Effector memory CD8-positive, alpha-beta T cell (primary cell): ENCODE data around the gene ERC1.
"Not testable (repeated sequence)": the region's sequence is repeated elsewhere in the genome, so short reads cannot be mapped to it uniquely, and the experiment has no call there.

Experiments
- ATAC-seq: fragments of 150-1000 bp; cut with Tn5 transposase; replicated peaks from 2 replicates; pipeline ENCODE4 v1.10.0; 2021; ENCODE audit warnings: mild to moderate bottlenecking, moderate library complexity
- DNase-seq, 3 experiments: peaks; one replicate each; pipeline ENCODE4 v3.0.0; 2021
- H3K27ac Mint-ChIP-seq, 2 donors: one replicate each; pipeline ENCODE4 v1.8.0; 2022; ENCODE audit warnings: mild to moderate bottlenecking in 2 of 2, mixed read lengths in 2 of 2, moderate library complexity in 2 of 2
- H3K27me3 Mint-ChIP-seq, 2 donors: one replicate each; pipeline ENCODE4 v1.8.0; 2022; ENCODE audit warnings: mixed read lengths in 2 of 2
- H3K36me3 Mint-ChIP-seq: one replicate; pipeline ENCODE4 v1.8.0; 2022; ENCODE audit warnings: mild to moderate bottlenecking, moderate library complexity, mixed read lengths; ENCODE audit not compliant: insufficient read depth
- H3K4me1 Mint-ChIP-seq, 2 donors: one replicate each; pipeline ENCODE4 v1.8.0; 2022; ENCODE audit warnings: low read depth in 2 of 2, mixed read lengths in 2 of 2
- H3K4me3 Mint-ChIP-seq, 2 donors: one replicate each; pipeline ENCODE4 v1.8.0; 2022; ENCODE audit warnings: mild to moderate bottlenecking in 2 of 2, mixed read lengths in 2 of 2, moderate library complexity in 2 of 2
- H3K9me3 Mint-ChIP-seq, 2 donors: one replicate each; pipeline ENCODE4 v1.8.0; 2022; ENCODE audit warnings: mixed read lengths in 2 of 2

ERC1 gene

GRCh38 chr12:1320021-1320420, 329.0 kb downstream of the ERC1 start:
- Mint-ChIP-seq H3K9me3 (no peaks in the 10 kb centered on the region), H3K36me3 (peaks cover 9% of the 10 kb centered on the region), H3K4me3 (no peak overlapping the region), H3K4me1 (no peaks in the 10 kb centered on the region), H3K27me3 (no peaks in the 10 kb centered on the region), H3K27ac (no peak overlapping the region)
- ATAC-seq (no peak), DNase-seq (no peak)

- Mint-ChIP-seq H3K9me3 (no peaks in the 10 kb centered on the region), H3K4me1 (no peaks in the 10 kb centered on the region), H3K36me3 (no peaks in the 10 kb centered on the region), H3K27me3 (no peaks in the 10 kb centered on the region), H3K27ac (no peak overlapping the region), H3K4me3 (no peak overlapping the region)
- ATAC-seq (no peak), DNase-seq (no peak)
These were observed 331.8 kb downstream of the ERC1 start for GRCh38 chr12:1322821-1323220.

GRCh38 chr12:1324099-1324498, 333.1 kb downstream of the ERC1 start:
- ATAC-seq, result no peak
- H3K36me3 Mint-ChIP-seq, result no peaks in the 10 kb centered on the region
- H3K27ac Mint-ChIP-seq, result no peak overlapping the region

GRCh38 chr12:1324910-1325309, 333.9 kb downstream of the ERC1 start:
- peaks cover 0 to 4% of the 10 kb centered on the region in 2 donors for H3K4me1 Mint-ChIP-seq
- no peak overlapping the region for H3K4me3 Mint-ChIP-seq
- H3K36me3 Mint-ChIP-seq, result no peaks in the 10 kb centered on the region
- no peak for DNase-seq
- H3K9me3 Mint-ChIP-seq, result no peaks in the 10 kb centered on the region
- H3K27ac Mint-ChIP-seq, result no peak overlapping the region
- no peak for ATAC-seq
- H3K27me3 Mint-ChIP-seq, result no peaks in the 10 kb centered on the region

More at GRCh38 chr12:1324099-1324498, 333.1 kb downstream of the ERC1 start:
- Mint-ChIP-seq H3K4me1 (no peaks in the 10 kb centered on the region), H3K4me3 (no peak overlapping the region), H3K27me3 (no peaks in the 10 kb centered on the region), H3K9me3 (no peaks in the 10 kb centered on the region)
- no peak for DNase-seq

GRCh38 chr12:1325666-1326065, 334.6 kb downstream of the ERC1 start:
- ATAC-seq, result no peak
- no peaks in the 10 kb centered on the region for H3K9me3 Mint-ChIP-seq
- no peaks in the 10 kb centered on the region for H3K27me3 Mint-ChIP-seq
- H3K27ac Mint-ChIP-seq, result no peak overlapping the region
- H3K4me1 Mint-ChIP-seq, result peaks cover 0 to 4% of the 10 kb centered on the region in 2 donors
- no peak for DNase-seq
- no peaks in the 10 kb centered on the region for H3K36me3 Mint-ChIP-seq
- no peak overlapping the region for H3K4me3 Mint-ChIP-seq

GRCh38 chr12:1326258-1326657, 335.2 kb downstream of the ERC1 start:
- DNase-seq (no peak), ATAC-seq (no peak)
- Mint-ChIP-seq H3K4me1 (peaks cover 0 to 4% of the 10 kb centered on the region in 2 donors), H3K4me3 (no peak overlapping the region), H3K36me3 (no peaks in the 10 kb centered on the region), H3K27ac (no peak overlapping the region), H3K9me3 (no peaks in the 10 kb centered on the region), H3K27me3 (no peaks in the 10 kb centered on the region)

GRCh38 chr12:1328391-1328790, 337.4 kb downstream of the ERC1 start:
- Mint-ChIP-seq H3K36me3 (no peaks in the 10 kb centered on the region), H3K9me3 (no peaks in the 10 kb centered on the region), H3K27me3 (no peaks in the 10 kb centered on the region), H3K27ac (peak overlapping the region in 1 of 2 donors; percentile 67), H3K4me1 (peaks cover 0 to 4% of the 10 kb centered on the region in 2 donors), H3K4me3 (no peak overlapping the region)
- no peak for DNase-seq
- ATAC-seq, result no peak

- H3K27me3 Mint-ChIP-seq, result no peaks in the 10 kb centered on the region
- H3K27ac Mint-ChIP-seq, result no peak overlapping the region
- no peak for ATAC-seq
- peaks cover 2 to 4% of the 10 kb centered on the region in 2 donors for H3K4me1 Mint-ChIP-seq
- no peaks in the 10 kb centered on the region for H3K9me3 Mint-ChIP-seq
- H3K36me3 Mint-ChIP-seq, result no peaks in the 10 kb centered on the region
- no peak for DNase-seq
- no peak overlapping the region for H3K4me3 Mint-ChIP-seq
These were observed 338.9 kb downstream of the ERC1 start for GRCh38 chr12:1329784-1330476.

GRCh38 chr12:1330477-1330827, 339.4 kb downstream of the ERC1 start:
- H3K9me3 Mint-ChIP-seq, result no peaks in the 10 kb centered on the region
- ATAC-seq (no peak), DNase-seq (no peak)
- no peaks in the 10 kb centered on the region for H3K36me3 Mint-ChIP-seq
- H3K27ac Mint-ChIP-seq, result no peak overlapping the region
- H3K4me3 Mint-ChIP-seq, result no peak overlapping the region
- peaks cover 2 to 4% of the 10 kb centered on the region in 2 donors for H3K4me1 Mint-ChIP-seq
- H3K27me3 Mint-ChIP-seq, result no peaks in the 10 kb centered on the region

GRCh38 chr12:1332327-1332726, 341.3 kb downstream of the ERC1 start:
- H3K4me3 Mint-ChIP-seq, result no peak overlapping the region
- peaks cover 4 to 9% of the 10 kb centered on the region in 2 donors for H3K4me1 Mint-ChIP-seq
- H3K27me3 Mint-ChIP-seq, result no peaks in the 10 kb centered on the region
- ATAC-seq (no peak), DNase-seq (no peak)
- H3K27ac Mint-ChIP-seq, result peak overlapping the region in 1 of 2 donors; percentile 36
- H3K36me3 Mint-ChIP-seq, result no peaks in the 10 kb centered on the region
- H3K9me3 Mint-ChIP-seq, result no peaks in the 10 kb centered on the region

- peaks cover 0 to 1% of the 10 kb centered on the region in 2 donors for H3K9me3 Mint-ChIP-seq
- ATAC-seq (no peak), DNase-seq (no peak)
- H3K27ac Mint-ChIP-seq, result no peak overlapping the region
- no peak overlapping the region for H3K4me3 Mint-ChIP-seq
- no peaks in the 10 kb centered on the region for H3K36me3 Mint-ChIP-seq
- H3K4me1 Mint-ChIP-seq, result peaks cover 5 to 6% of the 10 kb centered on the region in 2 donors
- no peaks in the 10 kb centered on the region for H3K27me3 Mint-ChIP-seq
These were observed 347.6 kb downstream of the ERC1 start for GRCh38 chr12:1338483-1339177.

- not testable (repeated sequence) for ATAC-seq, H3K27me3 Mint-ChIP-seq, DNase-seq, H3K4me3 Mint-ChIP-seq, H3K4me1 Mint-ChIP-seq, H3K36me3 Mint-ChIP-seq, H3K27ac Mint-ChIP-seq, H3K9me3 Mint-ChIP-seq
These were observed 348.1 kb downstream of the ERC1 start for GRCh38 chr12:1339178-1339541.

GRCh38 chr12:1339618-1340319, 348.7 kb downstream of the ERC1 start:
- H3K27me3 Mint-ChIP-seq, result no peaks in the 10 kb centered on the region
- H3K4me3 Mint-ChIP-seq, result no peak overlapping the region
- no peaks in the 10 kb centered on the region for H3K36me3 Mint-ChIP-seq
- H3K4me1 Mint-ChIP-seq, result peaks cover 4 to 5% of the 10 kb centered on the region in 2 donors
- ATAC-seq (no peak), DNase-seq (no peak)
- peaks cover 0 to 1% of the 10 kb centered on the region in 2 donors for H3K9me3 Mint-ChIP-seq
- no peak overlapping the region for H3K27ac Mint-ChIP-seq

- ATAC-seq, DNase-seq, H3K36me3 Mint-ChIP-seq, H3K4me3 Mint-ChIP-seq, H3K9me3 Mint-ChIP-seq, H3K4me1 Mint-ChIP-seq, H3K27ac Mint-ChIP-seq, H3K27me3 Mint-ChIP-seq: not testable (repeated sequence)
These were observed 350.2 kb downstream of the ERC1 start for GRCh38 chr12:1341270-1341669.
